Measurements from ENCODE around the gene SEL1L3.

SEL1L3 gene

DNA sequence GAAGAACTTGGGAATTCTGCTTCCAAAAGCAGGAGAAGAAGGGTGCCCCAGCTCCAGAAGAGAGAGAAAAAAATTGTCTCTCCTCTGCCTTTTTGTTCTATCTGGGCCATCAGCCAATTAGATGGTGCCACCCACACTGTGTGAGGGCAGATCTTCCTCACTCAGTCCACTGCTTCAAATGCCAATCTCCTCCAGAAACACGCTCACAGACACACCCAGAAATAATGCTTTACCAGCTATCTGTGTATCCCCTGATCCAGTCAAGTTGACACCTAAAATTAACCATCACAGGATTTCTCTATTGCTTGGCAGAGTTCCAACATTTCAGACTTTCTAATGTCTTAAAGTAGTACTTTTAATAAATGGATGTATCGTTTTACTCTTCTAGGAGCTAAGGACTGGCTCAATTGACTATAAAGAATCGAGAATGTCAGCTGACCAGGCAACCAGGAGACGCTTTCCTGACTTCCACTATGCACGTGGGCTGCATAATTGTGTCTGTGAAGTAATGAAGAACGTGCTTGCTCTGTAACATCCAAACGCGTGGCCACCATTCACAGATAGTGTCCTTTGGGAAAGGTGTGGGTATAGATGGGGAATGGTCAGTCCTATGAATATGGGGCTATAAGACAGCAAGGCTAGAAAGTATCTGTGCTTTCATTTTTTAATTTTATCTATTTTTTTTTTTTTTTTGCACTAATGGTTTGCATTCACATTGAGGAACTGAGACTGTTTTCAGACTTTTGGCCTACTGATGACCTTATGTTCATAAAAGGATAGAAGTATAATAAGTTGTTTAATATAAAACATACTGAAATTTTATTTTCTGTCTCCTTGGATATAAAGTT is 41.3 kb upstream of the SEL1L3 start:
- in situ Hi-C loops (cut with HindIII; ENCODE audit: low sequenced_read_pairs), result no loop called here
- no peak overlapping the region for H3K4me3 ChIP-seq (ENCODE audit: low read depth, low read length)
- TF ChIP-seq, protein P1, sequence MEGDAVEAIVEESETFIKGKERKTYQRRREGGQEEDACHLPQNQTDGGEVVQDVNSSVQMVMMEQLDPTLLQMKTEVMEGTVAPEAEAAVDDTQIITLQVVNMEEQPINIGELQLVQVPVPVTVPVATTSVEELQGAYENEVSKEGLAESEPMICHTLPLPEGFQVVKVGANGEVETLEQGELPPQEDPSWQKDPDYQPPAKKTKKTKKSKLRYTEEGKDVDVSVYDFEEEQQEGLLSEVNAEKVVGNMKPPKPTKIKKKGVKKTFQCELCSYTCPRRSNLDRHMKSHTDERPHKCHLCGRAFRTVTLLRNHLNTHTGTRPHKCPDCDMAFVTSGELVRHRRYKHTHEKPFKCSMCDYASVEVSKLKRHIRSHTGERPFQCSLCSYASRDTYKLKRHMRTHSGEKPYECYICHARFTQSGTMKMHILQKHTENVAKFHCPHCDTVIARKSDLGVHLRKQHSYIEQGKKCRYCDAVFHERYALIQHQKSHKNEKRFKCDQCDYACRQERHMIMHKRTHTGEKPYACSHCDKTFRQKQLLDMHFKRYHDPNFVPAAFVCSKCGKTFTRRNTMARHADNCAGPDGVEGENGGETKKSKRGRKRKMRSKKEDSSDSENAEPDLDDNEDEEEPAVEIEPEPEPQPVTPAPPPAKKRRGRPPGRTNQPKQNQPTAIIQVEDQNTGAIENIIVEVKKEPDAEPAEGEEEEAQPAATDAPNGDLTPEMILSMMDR (IDR thresholded peaks at IDR 0.05; ENCODE audit: low read depth, low read length, missing control alignments), result no peak
- no peak for DNase-seq (ENCODE audit: low read depth)

DNA sequence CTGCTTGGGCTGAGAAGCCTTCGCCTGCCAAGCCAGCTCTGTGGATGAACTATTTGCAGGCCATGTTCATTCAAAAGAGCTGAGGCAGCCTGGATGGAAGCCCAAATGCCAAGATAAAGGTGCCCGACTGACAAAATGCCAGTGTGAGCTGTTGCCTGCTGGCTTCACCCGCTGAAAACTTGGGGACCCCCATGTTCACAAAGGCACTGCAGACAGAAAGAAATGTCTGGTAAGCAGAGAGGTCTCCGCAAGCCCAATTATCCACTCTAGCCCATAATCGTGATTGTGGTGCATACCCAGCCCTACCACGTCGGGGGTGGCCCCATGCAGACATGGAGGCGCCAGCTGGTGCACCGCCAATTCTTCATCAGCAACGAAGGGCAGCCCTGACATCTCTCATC is 38.2 kb upstream of the SEL1L3 start:
- no peak overlapping the region for H3K4me3 ChIP-seq (ENCODE audit: low read depth, low read length)
- in situ Hi-C loops (cut with HindIII; ENCODE audit: low sequenced_read_pairs), result no loop called here
- TF ChIP-seq, protein P1 (IDR thresholded peaks at IDR 0.05; ENCODE audit: low read depth, low read length, missing control alignments), result no peak
- DNase-seq (ENCODE audit: low read depth), result no peak

DNA sequence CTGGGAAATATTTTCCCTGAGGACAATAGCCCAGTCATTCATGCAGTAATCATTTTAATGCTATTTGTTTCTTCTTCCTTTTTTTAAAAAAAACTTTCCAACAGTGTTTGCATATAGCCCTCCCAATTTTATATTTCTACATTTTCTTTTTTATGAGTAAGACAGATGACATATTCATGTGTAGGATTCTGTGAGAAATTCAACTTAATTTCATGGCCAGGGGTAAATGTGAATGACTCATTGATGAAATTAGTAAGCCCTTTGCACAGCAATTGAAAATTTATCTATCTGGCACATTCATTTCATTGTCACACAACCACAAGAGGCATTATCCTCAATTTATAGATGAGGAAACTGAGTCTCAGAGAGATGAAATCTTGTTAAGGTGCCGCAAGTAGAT is 37.5 kb upstream of the SEL1L3 start:
- no peak overlapping the region for H3K4me3 ChIP-seq (ENCODE audit: low read depth, low read length)
- in situ Hi-C loops (cut with HindIII; ENCODE audit: low sequenced_read_pairs), result no loop called here
- TF ChIP-seq, protein P1 (IDR thresholded peaks at IDR 0.05; ENCODE audit: low read depth, low read length, missing control alignments), result no peak
- no peak for DNase-seq (ENCODE audit: low read depth)

DNA sequence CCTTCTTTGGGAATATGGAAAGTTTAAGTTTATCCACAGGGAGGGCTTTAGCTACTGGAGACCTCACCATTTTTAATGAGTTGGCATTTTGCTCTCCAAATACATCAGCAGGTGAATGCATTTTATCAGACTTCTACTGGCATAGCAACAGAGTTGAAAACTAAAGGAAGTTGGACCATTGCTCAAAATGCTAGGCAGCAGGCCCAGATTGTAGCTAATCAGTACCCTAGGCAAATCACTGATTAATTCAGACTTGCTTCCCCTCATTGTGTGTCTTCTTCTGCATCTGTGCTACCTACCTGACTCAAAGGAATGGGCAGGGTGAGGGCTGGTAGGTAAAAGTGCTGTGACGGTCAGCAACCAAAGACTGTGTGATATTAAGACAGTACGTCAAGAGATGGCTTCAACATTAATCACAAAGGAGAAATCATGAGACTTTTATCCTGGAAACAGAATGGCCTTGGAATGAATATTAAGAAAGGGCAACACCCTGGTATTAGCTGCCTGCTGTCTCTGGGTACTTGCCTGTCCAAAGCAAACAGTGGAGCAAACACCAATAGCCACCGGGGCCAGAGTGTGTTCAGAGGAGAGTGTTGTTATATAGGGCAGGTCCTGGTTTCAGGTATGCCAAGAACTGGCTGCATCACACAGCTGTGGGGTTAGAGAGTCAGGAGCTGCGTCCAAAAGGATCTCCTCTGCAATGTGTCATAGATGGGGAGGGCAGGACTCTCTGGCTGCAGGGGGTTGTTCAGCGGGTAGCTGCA is 34.2 kb upstream of the SEL1L3 start:
- no peak overlapping the region for H3K4me3 ChIP-seq (ENCODE audit: low read depth, low read length)
- DNase-seq (ENCODE audit: low read depth), result no peak
- TF ChIP-seq, protein P1 (IDR thresholded peaks at IDR 0.05; ENCODE audit: low read depth, low read length, missing control alignments), result no peak
- in situ Hi-C loops (cut with HindIII; ENCODE audit: low sequenced_read_pairs), result no loop called here

DNA sequence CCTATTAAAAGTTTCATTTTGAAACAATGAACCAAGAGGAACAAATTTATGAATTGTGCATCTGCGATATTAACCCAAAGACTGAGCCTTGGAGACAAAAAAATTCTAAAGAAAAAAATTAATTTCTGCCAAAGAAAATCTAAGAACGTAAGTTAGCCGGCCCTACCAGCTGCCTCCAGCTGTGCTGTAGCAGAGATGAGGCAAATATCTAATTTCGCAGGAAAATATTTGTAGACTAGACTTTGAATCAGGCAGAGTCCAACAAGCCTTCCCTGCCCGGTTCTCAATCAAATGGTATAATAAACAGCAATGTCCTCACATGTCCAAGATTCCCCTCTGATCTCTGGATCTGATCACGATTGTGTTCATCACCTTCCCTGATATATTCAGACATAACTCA is 30.0 kb upstream of the SEL1L3 start:
- TF ChIP-seq, protein P1 (IDR thresholded peaks at IDR 0.05; ENCODE audit: low read depth, low read length, missing control alignments), result no peak
- no peak for DNase-seq (ENCODE audit: low read depth)
- in situ Hi-C loops (cut with HindIII; ENCODE audit: low sequenced_read_pairs), result no loop called here
- H3K4me3 ChIP-seq (ENCODE audit: low read depth, low read length), result no peak overlapping the region

DNA sequence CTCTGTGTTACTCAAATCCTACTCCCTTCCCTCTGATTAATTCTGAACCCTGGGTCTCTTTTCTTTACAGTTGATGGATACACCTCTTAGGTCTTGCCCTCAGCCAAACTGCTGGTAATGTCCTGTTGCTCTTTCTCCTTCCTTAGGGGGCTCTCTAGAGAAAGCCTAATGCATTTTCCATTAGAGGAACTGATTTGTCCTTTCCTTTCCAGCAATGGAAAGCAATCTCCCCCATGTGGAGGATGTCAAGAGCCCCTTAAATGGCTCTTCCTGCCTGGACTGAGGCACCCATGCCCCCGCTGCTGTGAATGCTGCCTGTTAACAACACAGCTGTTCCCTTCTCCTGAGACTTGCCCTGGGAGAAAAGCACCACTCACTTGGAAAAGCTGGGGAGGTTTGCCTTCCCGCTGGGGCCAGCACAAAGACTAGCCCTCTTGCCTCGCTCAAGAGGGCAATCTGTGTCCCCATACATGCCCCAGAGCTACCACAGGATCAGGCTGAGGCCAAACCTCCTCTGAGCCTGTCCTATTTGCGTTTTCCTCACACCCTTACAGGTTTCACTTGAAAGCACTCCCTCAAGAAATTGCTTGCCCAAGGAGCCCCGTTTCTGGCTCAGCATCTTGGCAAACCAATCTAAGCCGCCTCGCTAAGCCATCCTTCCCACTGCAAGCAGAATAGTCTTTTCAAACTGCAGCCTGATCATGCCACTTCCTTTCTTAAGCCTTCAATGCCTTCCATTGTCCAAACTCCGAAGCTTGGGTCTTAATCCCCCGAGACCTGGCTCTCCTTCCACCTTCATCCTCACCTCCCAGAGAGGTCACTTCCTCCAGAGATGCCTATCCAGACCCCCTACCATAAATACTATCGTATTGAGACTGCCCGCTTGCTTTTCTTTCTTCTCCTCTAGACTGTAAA is 28.0 kb upstream of the SEL1L3 start:
- in situ Hi-C loops (cut with HindIII; ENCODE audit: low sequenced_read_pairs), result no loop called here
- DNase-seq (ENCODE audit: low read depth), result no peak
- no peak overlapping the region for H3K4me3 ChIP-seq (ENCODE audit: low read depth, low read length)
- TF ChIP-seq, protein P1 (IDR thresholded peaks at IDR 0.05; ENCODE audit: low read depth, low read length, missing control alignments), result peak; percentile 10

Data from astrocyte of the cerebellum (primary cell).